Kidney capillary endothelial cell (primary cell): ENCODE results near the gene SULT1A3.
A peak's percentile ranks its signal among the peaks of the same experiment; 100 is the strongest.
"Not testable (repeated sequence)": the region's sequence is repeated elsewhere in the genome, so short reads cannot be mapped to it uniquely, and the experiment has no call there.

Experiments
- DNase-seq: peaks from one replicate; pipeline ENCODE4 v3.0.0-alpha.2; 2018; ENCODE audit warnings: low spot score

The SULT1A3 gene

GRCh38 chr16:30199049-30199448 is at the start of gene SULT1A3:
Gene SULT1A3, plus strand, starts transcription at chr16:30199255. Its CDS starts 1,474 bp downstream, at chr16:30200729.
- not testable (repeated sequence) for DNase-seq

GRCh38 chr16:30151091-30151490 is 48.0 kb upstream of the SULT1A3 start:
- DNase-seq, result no peak

- no peak for DNase-seq
Measured at GRCh38 chr16:30152517-30152916, 46.5 kb upstream of the SULT1A3 start.

GRCh38 chr16:30155188-30155587 is 43.9 kb upstream of the SULT1A3 start:
- DNase-seq, result no peak

GRCh38 chr16:30157214-30157613 is 41.8 kb upstream of the SULT1A3 start:
- no peak for DNase-seq

- no peak for DNase-seq
Measured at GRCh38 chr16:30163538-30163937, 35.5 kb upstream of the SULT1A3 start.

GRCh38 chr16:30166202-30166902 is 32.7 kb upstream of the SULT1A3 start:
- no peak for DNase-seq

GRCh38 chr16:30168746-30169145 is 30.3 kb upstream of the SULT1A3 start:
- DNase-seq, result not testable (repeated sequence)

GRCh38 chr16:30169416-30169815 is 29.6 kb upstream of the SULT1A3 start:
- DNase-seq, result not testable (repeated sequence)

- DNase-seq, result not testable (repeated sequence)
Measured at GRCh38 chr16:30170145-30170544, 28.9 kb upstream of the SULT1A3 start.

- no peak for DNase-seq
Measured at GRCh38 chr16:30173054-30173453, 26.0 kb upstream of the SULT1A3 start.

GRCh38 chr16:30176876-30177275 is 22.2 kb upstream of the SULT1A3 start:
- DNase-seq, result not testable (repeated sequence)

- DNase-seq, result no peak
Measured at GRCh38 chr16:30179195-30179594, 19.9 kb upstream of the SULT1A3 start.

GRCh38 chr16:30179931-30180330 is 19.1 kb upstream of the SULT1A3 start:
- DNase-seq, result no peak

- DNase-seq, result no peak
Measured at GRCh38 chr16:30180741-30181140, 18.3 kb upstream of the SULT1A3 start.

- peak; percentile 47 for DNase-seq
Measured at GRCh38 chr16:30183233-30184095, 15.6 kb upstream of the SULT1A3 start, which contains the start of gene CORO1A. Gene CORO1A, plus strand, starts transcription at chr16:30183602. Its CDS starts 1,608 bp downstream, at chr16:30185210.

- no peak for DNase-seq
Measured at GRCh38 chr16:30184096-30184890, 14.8 kb upstream of the SULT1A3 start.

- DNase-seq, result no peak
Measured at GRCh38 chr16:30184891-30185682, 14.0 kb upstream of the SULT1A3 start.

- no peak for DNase-seq
Measured at GRCh38 chr16:30185683-30186421, 13.2 kb upstream of the SULT1A3 start.

- DNase-seq, result no peak
Measured at GRCh38 chr16:30186444-30186781, 12.6 kb upstream of the SULT1A3 start.
